ENCODE data around the gene SVIL. TPM values are rescaled to one million over a fixed set of nuclear protein-coding genes. Genes with fewer than 3 reads are reported as not detected.

SVIL gene
- polyA plus RNA-seq, 6 donors from 2014 or later, result 0.35 to 3.9 (median 1.6) TPM; not detected in 3

GRCh38 chr10:29408847-29409240, 225.9 kb downstream of the SVIL start:
- H3K27ac Mint-ChIP-seq, result peak overlapping the region in 1 of 6 donors; percentile 87
- ATAC-seq (ENCODE audit: low read depth in 2 of 2) (no peak), DNase-seq (no peak)
- H3K27me3 Mint-ChIP-seq, result peaks cover 0 to 14% (median 4%) of the 10 kb centered on the region in 3 donors
- peaks cover 0 to 6% (median 0%) of the 10 kb centered on the region in 7 donors for H3K9me3 Mint-ChIP-seq
- no peaks in the 10 kb centered on the region for H3K36me3 Mint-ChIP-seq
- H3K4me3 Mint-ChIP-seq, result peak overlapping the region; percentile 88 to 97 (median 95)
- H3K4me1 Mint-ChIP-seq, result peaks cover 8 to 18% (median 9%) of the 10 kb centered on the region in 3 donors

Measured in naive B cell (primary cell).